ENCODE data around the gene RGL1.

GRCh38 chr1:183907070-183907469 is 102.2 kb downstream of the RGL1 start:
- no peak for TF ChIP-seq RBAK (tag by site-specific recombination; IDR thresholded peaks at IDR 0.05)
- TF ChIP-seq ZNF530 (tag by site-specific recombination; IDR thresholded peaks at IDR 0.05; ENCODE audit: low read depth) = no peak
- TF ChIP-seq HOXC10 (CRISPR knock-in tag; IDR thresholded peaks at IDR 0.05) = no peak
- TF ChIP-seq KLF16 (tag by site-specific recombination; IDR thresholded peaks at IDR 0.05) = no peak
- TF ChIP-seq ZEB2 (tag by site-specific recombination; IDR thresholded peaks at IDR 0.05) = no peak
- no peak for TF ChIP-seq ZNF274 (IDR thresholded peaks at IDR 0.05; ENCODE audit: low read length)
- TF ChIP-seq ZNF274 (tag by site-specific recombination; IDR thresholded peaks at IDR 0.05; ENCODE audit: borderline replicate concordance) = no peak
- TF ChIP-seq SP2 (tag by site-specific recombination; IDR thresholded peaks at IDR 0.05) = no peak
- TF ChIP-seq, protein P1, sequence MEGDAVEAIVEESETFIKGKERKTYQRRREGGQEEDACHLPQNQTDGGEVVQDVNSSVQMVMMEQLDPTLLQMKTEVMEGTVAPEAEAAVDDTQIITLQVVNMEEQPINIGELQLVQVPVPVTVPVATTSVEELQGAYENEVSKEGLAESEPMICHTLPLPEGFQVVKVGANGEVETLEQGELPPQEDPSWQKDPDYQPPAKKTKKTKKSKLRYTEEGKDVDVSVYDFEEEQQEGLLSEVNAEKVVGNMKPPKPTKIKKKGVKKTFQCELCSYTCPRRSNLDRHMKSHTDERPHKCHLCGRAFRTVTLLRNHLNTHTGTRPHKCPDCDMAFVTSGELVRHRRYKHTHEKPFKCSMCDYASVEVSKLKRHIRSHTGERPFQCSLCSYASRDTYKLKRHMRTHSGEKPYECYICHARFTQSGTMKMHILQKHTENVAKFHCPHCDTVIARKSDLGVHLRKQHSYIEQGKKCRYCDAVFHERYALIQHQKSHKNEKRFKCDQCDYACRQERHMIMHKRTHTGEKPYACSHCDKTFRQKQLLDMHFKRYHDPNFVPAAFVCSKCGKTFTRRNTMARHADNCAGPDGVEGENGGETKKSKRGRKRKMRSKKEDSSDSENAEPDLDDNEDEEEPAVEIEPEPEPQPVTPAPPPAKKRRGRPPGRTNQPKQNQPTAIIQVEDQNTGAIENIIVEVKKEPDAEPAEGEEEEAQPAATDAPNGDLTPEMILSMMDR (tag by site-specific recombination; IDR thresholded peaks at IDR 0.05) = no peak
- TF ChIP-seq TCF7L2 (IDR thresholded peaks at IDR 0.05; ENCODE audit: borderline replicate concordance, low read depth, low read length) = no peak
- TF ChIP-seq, protein P2, sequence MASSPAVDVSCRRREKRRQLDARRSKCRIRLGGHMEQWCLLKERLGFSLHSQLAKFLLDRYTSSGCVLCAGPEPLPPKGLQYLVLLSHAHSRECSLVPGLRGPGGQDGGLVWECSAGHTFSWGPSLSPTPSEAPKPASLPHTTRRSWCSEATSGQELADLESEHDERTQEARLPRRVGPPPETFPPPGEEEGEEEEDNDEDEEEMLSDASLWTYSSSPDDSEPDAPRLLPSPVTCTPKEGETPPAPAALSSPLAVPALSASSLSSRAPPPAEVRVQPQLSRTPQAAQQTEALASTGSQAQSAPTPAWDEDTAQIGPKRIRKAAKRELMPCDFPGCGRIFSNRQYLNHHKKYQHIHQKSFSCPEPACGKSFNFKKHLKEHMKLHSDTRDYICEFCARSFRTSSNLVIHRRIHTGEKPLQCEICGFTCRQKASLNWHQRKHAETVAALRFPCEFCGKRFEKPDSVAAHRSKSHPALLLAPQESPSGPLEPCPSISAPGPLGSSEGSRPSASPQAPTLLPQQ (tag by site-specific recombination; IDR thresholded peaks at IDR 0.05) = no peak
- TF ChIP-seq HOXA7 (CRISPR knock-in tag; IDR thresholded peaks at IDR 0.05; ENCODE audit: borderline replicate concordance) = no peak
- TF ChIP-seq, protein P3, sequence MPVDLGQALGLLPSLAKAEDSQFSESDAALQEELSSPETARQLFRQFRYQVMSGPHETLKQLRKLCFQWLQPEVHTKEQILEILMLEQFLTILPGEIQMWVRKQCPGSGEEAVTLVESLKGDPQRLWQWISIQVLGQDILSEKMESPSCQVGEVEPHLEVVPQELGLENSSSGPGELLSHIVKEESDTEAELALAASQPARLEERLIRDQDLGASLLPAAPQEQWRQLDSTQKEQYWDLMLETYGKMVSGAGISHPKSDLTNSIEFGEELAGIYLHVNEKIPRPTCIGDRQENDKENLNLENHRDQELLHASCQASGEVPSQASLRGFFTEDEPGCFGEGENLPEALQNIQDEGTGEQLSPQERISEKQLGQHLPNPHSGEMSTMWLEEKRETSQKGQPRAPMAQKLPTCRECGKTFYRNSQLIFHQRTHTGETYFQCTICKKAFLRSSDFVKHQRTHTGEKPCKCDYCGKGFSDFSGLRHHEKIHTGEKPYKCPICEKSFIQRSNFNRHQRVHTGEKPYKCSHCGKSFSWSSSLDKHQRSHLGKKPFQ (tag by site-specific recombination; IDR thresholded peaks at IDR 0.05) = no peak
- no peak for TF ChIP-seq KLF8 (tag by site-specific recombination; IDR thresholded peaks at IDR 0.05)
- no peak for TF ChIP-seq ZNF148 (tag by site-specific recombination; IDR thresholded peaks at IDR 0.05; ENCODE audit: borderline replicate concordance)
